ENCODE measurements around the gene RAB4A. TPM values are rescaled to one million over a fixed set of nuclear protein-coding genes. Genes with fewer than 3 reads are reported as not detected.
"Not testable (repeated sequence)": the region's sequence is repeated elsewhere in the genome, so short reads cannot be mapped to it uniquely, and the experiment has no call there.

Gene RAB4A
- total RNA-seq, 2 donors from 2014 or later: 80.9 to 103 TPM

- DNase-seq: no peak
Observed at GRCh38 chr1:229285440-229285839, 14.5 kb downstream of the RAB4A start.

GRCh38 chr1:229286099-229286766, 15.3 kb downstream of the RAB4A start:
- no peak overlapping the region for H3K4me3 ChIP-seq
- no peak for DNase-seq
- H3K27ac ChIP-seq: no peak overlapping the region
- no peaks in the 10 kb centered on the region for H3K9me3 ChIP-seq
- peaks cover 8% of the 10 kb centered on the region for H3K4me1 ChIP-seq
- intact Hi-C loops (cut with DNase I): no loop called here
- H3K27me3 ChIP-seq: no peaks in the 10 kb centered on the region
- H3K9ac ChIP-seq (ENCODE audit: low read depth in 2 of 2, low read length in 2 of 2): no peak overlapping the region
- no peak for TF ChIP-seq CTCF (IDR thresholded peaks at IDR 0.05)
- no peaks in the 10 kb centered on the region for H3K36me3 ChIP-seq

More at GRCh38 chr1:229285440-229285839, 14.5 kb downstream of the RAB4A start:
- Histone ChIP-seq H3K9me3 (no peaks in the 10 kb centered on the region), H3K36me3 (no peaks in the 10 kb centered on the region), H3K27ac (no peak overlapping the region), H3K9ac (ENCODE audit: low read depth in 2 of 2, low read length in 2 of 2) (no peak overlapping the region), H3K4me3 (no peak overlapping the region), H3K27me3 (no peaks in the 10 kb centered on the region), H3K4me1 (peaks cover 9% of the 10 kb centered on the region)
- intact Hi-C loops (cut with DNase I): no loop called here
- TF ChIP-seq CTCF (IDR thresholded peaks at IDR 0.05): no peak

GRCh38 chr1:229287267-229287666, 16.4 kb downstream of the RAB4A start:
- H3K4me1 ChIP-seq: peaks cover 5% of the 10 kb centered on the region
- DNase-seq: no peak
- intact Hi-C loops (cut with DNase I): no loop called here
- H3K36me3 ChIP-seq: no peaks in the 10 kb centered on the region
- no peaks in the 10 kb centered on the region for H3K27me3 ChIP-seq
- no peak overlapping the region for H3K4me3 ChIP-seq
- no peak for TF ChIP-seq CTCF (IDR thresholded peaks at IDR 0.05)
- no peaks in the 10 kb centered on the region for H3K9me3 ChIP-seq
- no peak overlapping the region for H3K27ac ChIP-seq
- H3K9ac ChIP-seq (ENCODE audit: low read depth in 2 of 2, low read length in 2 of 2): no peak overlapping the region

GRCh38 chr1:229288516-229288915, 17.6 kb downstream of the RAB4A start:
- Histone ChIP-seq H3K27ac (no peak overlapping the region), H3K9me3 (no peaks in the 10 kb centered on the region), H3K4me1 (peaks cover 5% of the 10 kb centered on the region), H3K4me3 (no peak overlapping the region), H3K27me3 (no peaks in the 10 kb centered on the region), H3K36me3 (no peaks in the 10 kb centered on the region), H3K9ac (ENCODE audit: low read depth in 2 of 2, low read length in 2 of 2) (no peak overlapping the region)
- intact Hi-C loops (cut with DNase I): no loop called here
- DNase-seq: no peak
- TF ChIP-seq CTCF (IDR thresholded peaks at IDR 0.05): no peak

GRCh38 chr1:229291686-229292085, 20.8 kb downstream of the RAB4A start:
- H3K4me3 ChIP-seq; H3K9me3 ChIP-seq; H3K4me1 ChIP-seq; H3K27ac ChIP-seq; H3K27me3 ChIP-seq; H3K9ac ChIP-seq (ENCODE audit: low read depth in 2 of 2, low read length in 2 of 2); intact Hi-C loops (cut with DNase I); DNase-seq; H3K36me3 ChIP-seq: not testable (repeated sequence)

GRCh38 chr1:229293528-229294204, 22.8 kb downstream of the RAB4A start:
- Histone ChIP-seq H3K9me3 (no peaks in the 10 kb centered on the region), H3K27ac (no peak overlapping the region), H3K36me3 (no peaks in the 10 kb centered on the region), H3K4me3 (no peak overlapping the region), H3K27me3 (no peaks in the 10 kb centered on the region), H3K9ac (ENCODE audit: low read depth in 2 of 2, low read length in 2 of 2) (no peak overlapping the region), H3K4me1 (no peaks in the 10 kb centered on the region)
- TF ChIP-seq CTCF (IDR thresholded peaks at IDR 0.05): no peak
- no peak for DNase-seq
- intact Hi-C loops (cut with DNase I): no loop called here
